Neuron (in vitro differentiated cells): Measurements from ENCODE around the gene SKP2.
"Not testable (repeated sequence)": the region's sequence is repeated elsewhere in the genome, so short reads cannot be mapped to it uniquely, and the experiment has no call there.

Experiments used
- H2AFZ ChIP-seq: one replicate; pipeline ENCODE4 v1.6.1; 2013; ENCODE audit warnings: low read depth, mild to moderate bottlenecking, inconsistent platforms, low read length, moderate library complexity
- H3K27me3 ChIP-seq: one replicate; pipeline ENCODE4 v1.6.1; 2013; ENCODE audit warnings: low read length; ENCODE audit not compliant: insufficient read depth
- H3K36me3 ChIP-seq: one replicate; pipeline ENCODE4 v1.6.1; 2013; ENCODE audit warnings: low read length; ENCODE audit not compliant: insufficient read depth
- H3K4me1 ChIP-seq: one replicate; pipeline ENCODE4 v1.6.1; 2013; ENCODE audit warnings: low read length; ENCODE audit not compliant: insufficient read depth
- H3K4me3 ChIP-seq: 2 replicates; pipeline ENCODE4 v1.5.1; 2013; ENCODE audit warnings: mild to moderate bottlenecking, low read length, moderate library complexity
- H3K9me3 ChIP-seq: one replicate; pipeline ENCODE4 v1.6.1; 2013; ENCODE audit warnings: low read length

Gene SKP2

GRCh38 chr5:36151434-36152323, at the start of gene SKP2, which contains the start of gene LMBRD2:
SKP2 (plus strand) TSS chr5:36152111; CDS start chr5:36152263, 152 bp downstream.
LMBRD2 (minus strand) TSS chr5:36151887; CDS start chr5:36143349, 8,538 bp downstream.
- peak within 1 kb of the TSS; percentile 100 for H2AFZ ChIP-seq
- peak within 1 kb of the TSS; percentile 90 for H3K4me3 ChIP-seq
- peaks cover 23% of the 10 kb centered on the region for H3K4me1 ChIP-seq
- no peaks in the 10 kb centered on the region for H3K9me3 ChIP-seq
- no peaks in the 10 kb centered on the region for H3K27me3 ChIP-seq
- peaks cover 32% of the 10 kb centered on the region for H3K36me3 ChIP-seq

GRCh38 chr5:36105819-36106218, 46.1 kb upstream of the SKP2 start:
- Histone ChIP-seq H3K9me3 (no peaks in the 10 kb centered on the region), H3K27me3 (no peaks in the 10 kb centered on the region), H3K4me3 (no peak overlapping the region), H3K4me1 (no peaks in the 10 kb centered on the region), H3K36me3 (peaks cover 27% of the 10 kb centered on the region), H2AFZ (no peak overlapping the region)

GRCh38 chr5:36108758-36109460, 43.0 kb upstream of the SKP2 start:
- H3K9me3 ChIP-seq, result no peaks in the 10 kb centered on the region
- H3K4me1 ChIP-seq, result no peaks in the 10 kb centered on the region
- no peak overlapping the region for H3K4me3 ChIP-seq

GRCh38 chr5:36111238-36111637, 40.7 kb upstream of the SKP2 start:
- H3K4me1 ChIP-seq, result no peaks in the 10 kb centered on the region
- no peaks in the 10 kb centered on the region for H3K9me3 ChIP-seq
- no peak overlapping the region for H3K4me3 ChIP-seq
- no peaks in the 10 kb centered on the region for H3K27me3 ChIP-seq
- H3K36me3 ChIP-seq, result peaks cover 33% of the 10 kb centered on the region
- H2AFZ ChIP-seq, result no peak overlapping the region

More at GRCh38 chr5:36108758-36109460, 43.0 kb upstream of the SKP2 start:
- Histone ChIP-seq H2AFZ (no peak overlapping the region), H3K27me3 (no peaks in the 10 kb centered on the region), H3K36me3 (peaks cover 25% of the 10 kb centered on the region)

GRCh38 chr5:36125868-36126267, 26.0 kb upstream of the SKP2 start:
- peaks cover 3% of the 10 kb centered on the region for H3K9me3 ChIP-seq
- no peaks in the 10 kb centered on the region for H3K27me3 ChIP-seq
- no peaks in the 10 kb centered on the region for H3K36me3 ChIP-seq
- H3K4me3 ChIP-seq, result no peak overlapping the region
- H2AFZ ChIP-seq, result no peak overlapping the region
- H3K4me1 ChIP-seq, result no peaks in the 10 kb centered on the region

GRCh38 chr5:36128795-36129194, 23.1 kb upstream of the SKP2 start:
- no peak overlapping the region for H3K4me3 ChIP-seq
- no peaks in the 10 kb centered on the region for H3K4me1 ChIP-seq
- H3K36me3 ChIP-seq, result no peaks in the 10 kb centered on the region
- H2AFZ ChIP-seq, result no peak overlapping the region
- no peaks in the 10 kb centered on the region for H3K27me3 ChIP-seq
- peaks cover 3% of the 10 kb centered on the region for H3K9me3 ChIP-seq

- H3K4me3 ChIP-seq, H3K27me3 ChIP-seq, H2AFZ ChIP-seq, H3K9me3 ChIP-seq, H3K36me3 ChIP-seq, H3K4me1 ChIP-seq: not testable (repeated sequence)
Measured at GRCh38 chr5:36129666-36130065, 22.2 kb upstream of the SKP2 start.

- H3K9me3 ChIP-seq, H3K4me3 ChIP-seq, H3K27me3 ChIP-seq, H3K4me1 ChIP-seq, H2AFZ ChIP-seq: not testable (repeated sequence)
- peaks cover 13% of the 10 kb centered on the region for H3K36me3 ChIP-seq
Measured at GRCh38 chr5:36133009-36133408, 18.9 kb upstream of the SKP2 start.

- Histone ChIP-seq H3K4me3 (no peak overlapping the region), H3K36me3 (peaks cover 16% of the 10 kb centered on the region), H3K9me3 (peaks cover 3% of the 10 kb centered on the region), H2AFZ (no peak overlapping the region), H3K4me1 (no peaks in the 10 kb centered on the region), H3K27me3 (no peaks in the 10 kb centered on the region)
Measured at GRCh38 chr5:36135988-36136387, 15.9 kb upstream of the SKP2 start.

GRCh38 chr5:36136581-36136980, 15.3 kb upstream of the SKP2 start:
- H2AFZ ChIP-seq, result no peak overlapping the region
- H3K27me3 ChIP-seq, result no peaks in the 10 kb centered on the region
- H3K4me3 ChIP-seq, result no peak overlapping the region
- peaks cover 18% of the 10 kb centered on the region for H3K36me3 ChIP-seq
- H3K9me3 ChIP-seq, result peaks cover 3% of the 10 kb centered on the region
- H3K4me1 ChIP-seq, result no peaks in the 10 kb centered on the region

GRCh38 chr5:36138900-36139683, 12.8 kb upstream of the SKP2 start:
- Histone ChIP-seq H3K4me3 (no peak overlapping the region), H2AFZ (no peak overlapping the region), H3K36me3 (peaks cover 21% of the 10 kb centered on the region), H3K9me3 (peaks cover 3% of the 10 kb centered on the region), H3K4me1 (no peaks in the 10 kb centered on the region), H3K27me3 (no peaks in the 10 kb centered on the region)

- H3K4me1 ChIP-seq, result peaks cover 6% of the 10 kb centered on the region
- no peak overlapping the region for H2AFZ ChIP-seq
- H3K4me3 ChIP-seq, result no peak overlapping the region
- peaks cover 7% of the 10 kb centered on the region for H3K36me3 ChIP-seq
- no peaks in the 10 kb centered on the region for H3K9me3 ChIP-seq
- no peaks in the 10 kb centered on the region for H3K27me3 ChIP-seq
Measured at GRCh38 chr5:36145311-36145710, 6.6 kb upstream of the SKP2 start.

GRCh38 chr5:36146390-36146789, 5.5 kb upstream of the SKP2 start:
- Histone ChIP-seq H3K4me1 (peaks cover 12% of the 10 kb centered on the region), H2AFZ (no peak overlapping the region), H3K4me3 (no peak overlapping the region), H3K27me3 (no peaks in the 10 kb centered on the region), H3K36me3 (peaks cover 5% of the 10 kb centered on the region), H3K9me3 (no peaks in the 10 kb centered on the region)
